HG03064 (cell line): ENCODE data around the gene HOXA3.
A peak's percentile ranks its signal among the peaks of the same experiment; 100 is the strongest.

Source experiments
- ATAC-seq: cut with Tn5 transposase; IDR thresholded peaks from one replicate; pipeline ENCODE4 v1.9.1; 2021; ENCODE audit warnings: low read depth; ENCODE audit not compliant: unreplicated experiment

Gene HOXA3

DNA sequence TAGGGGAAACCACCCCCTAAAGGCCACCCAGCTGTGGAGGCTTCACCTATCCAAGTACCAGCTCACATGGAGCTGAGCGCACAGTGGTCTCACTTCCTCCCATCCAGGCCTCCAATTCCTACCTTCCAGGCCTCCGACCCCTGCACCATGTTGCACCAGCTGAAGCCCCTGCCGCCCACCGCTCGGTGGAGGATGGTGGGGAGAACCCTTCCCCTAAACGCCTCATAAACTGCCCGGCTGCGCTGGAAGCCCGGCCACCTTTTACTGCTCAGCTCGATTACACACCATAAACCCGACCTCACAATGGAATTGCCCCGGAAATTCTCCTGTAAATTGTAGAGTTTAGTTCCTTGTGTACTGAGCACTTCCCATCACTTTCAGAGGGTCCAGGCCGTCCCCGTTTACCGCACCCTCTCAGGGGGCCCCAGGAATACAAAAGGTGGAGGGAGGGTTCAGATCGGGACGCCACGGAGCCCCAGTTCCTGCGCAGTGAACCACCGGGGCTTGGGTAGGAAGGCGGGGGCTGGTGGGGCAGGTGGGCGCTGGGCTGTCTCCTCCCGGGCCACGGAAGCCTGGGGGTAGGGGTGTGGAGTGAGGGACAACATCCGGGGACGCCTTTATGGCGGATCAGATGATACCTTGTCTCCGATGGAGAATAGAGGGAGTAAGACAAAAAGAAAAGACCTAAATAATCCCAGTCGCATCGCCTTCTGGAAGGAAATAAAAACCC, 5.5 kb upstream of the HOXA3 start:
- no peak for ATAC-seq

DNA sequence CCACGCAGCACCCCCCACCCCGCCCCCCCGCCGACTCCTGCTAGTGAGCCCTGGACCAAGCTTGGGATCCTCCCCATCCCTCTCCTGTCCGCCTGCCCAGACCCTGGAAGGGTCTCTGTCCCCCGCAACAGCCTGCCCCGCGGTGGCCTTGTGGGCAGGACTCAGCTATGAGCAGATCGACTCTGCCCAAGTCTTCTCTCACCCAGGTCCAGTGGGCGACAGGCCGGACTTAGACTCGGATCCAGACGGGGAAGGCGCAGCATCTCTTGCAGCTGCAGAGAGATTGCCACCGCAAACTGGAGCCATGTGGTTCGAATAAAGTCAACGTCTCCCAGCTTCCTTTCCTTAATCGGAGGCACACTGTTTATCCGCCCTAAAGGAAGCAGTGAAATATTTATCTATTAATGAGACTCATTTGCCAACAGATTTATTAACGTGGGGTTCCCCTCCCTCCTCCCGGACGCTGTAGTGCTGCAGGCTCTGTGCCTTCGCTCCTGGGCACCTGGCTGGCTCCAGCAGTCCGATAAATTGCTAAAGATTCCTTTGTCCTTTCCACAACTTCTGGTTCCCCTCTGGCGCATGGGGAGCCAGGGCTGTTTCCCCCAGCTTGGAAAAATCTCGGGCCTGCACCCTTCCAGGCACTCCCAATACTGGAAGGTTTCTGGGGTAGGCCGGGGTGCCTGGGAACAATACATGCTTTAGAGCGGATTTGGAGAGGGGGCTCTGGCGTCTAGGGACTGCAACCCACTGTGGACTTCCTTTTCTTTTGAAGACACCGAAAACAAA, 4.7 kb upstream of the HOXA3 start:
- ATAC-seq: no peak

DNA sequence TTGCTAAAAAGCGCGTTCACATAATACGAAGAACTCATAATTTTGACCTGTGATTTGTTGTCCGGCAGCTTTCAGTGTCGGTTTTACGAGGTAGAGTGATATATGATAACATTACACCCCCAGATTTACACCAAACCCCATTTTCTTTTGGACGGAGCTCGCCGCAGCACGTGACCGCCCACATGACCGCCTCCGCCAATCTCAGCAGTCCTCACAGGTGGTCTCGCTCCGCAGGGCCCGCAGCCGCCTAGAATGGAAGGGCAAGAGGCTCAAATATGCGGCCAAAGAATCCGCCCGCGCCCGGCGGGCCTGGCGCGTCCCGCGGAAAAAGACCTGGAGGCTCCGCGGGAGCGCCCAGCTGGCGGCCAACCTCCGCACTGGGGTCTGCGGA, 4.1 kb upstream of the HOXA3 start, which contains the start of gene HOXA7:
HOXA7 (minus strand) TSS at position 168 of the 391 bp plus-strand sequence; CDS start at position 38, 130 bp downstream.
- no peak for ATAC-seq

DNA sequence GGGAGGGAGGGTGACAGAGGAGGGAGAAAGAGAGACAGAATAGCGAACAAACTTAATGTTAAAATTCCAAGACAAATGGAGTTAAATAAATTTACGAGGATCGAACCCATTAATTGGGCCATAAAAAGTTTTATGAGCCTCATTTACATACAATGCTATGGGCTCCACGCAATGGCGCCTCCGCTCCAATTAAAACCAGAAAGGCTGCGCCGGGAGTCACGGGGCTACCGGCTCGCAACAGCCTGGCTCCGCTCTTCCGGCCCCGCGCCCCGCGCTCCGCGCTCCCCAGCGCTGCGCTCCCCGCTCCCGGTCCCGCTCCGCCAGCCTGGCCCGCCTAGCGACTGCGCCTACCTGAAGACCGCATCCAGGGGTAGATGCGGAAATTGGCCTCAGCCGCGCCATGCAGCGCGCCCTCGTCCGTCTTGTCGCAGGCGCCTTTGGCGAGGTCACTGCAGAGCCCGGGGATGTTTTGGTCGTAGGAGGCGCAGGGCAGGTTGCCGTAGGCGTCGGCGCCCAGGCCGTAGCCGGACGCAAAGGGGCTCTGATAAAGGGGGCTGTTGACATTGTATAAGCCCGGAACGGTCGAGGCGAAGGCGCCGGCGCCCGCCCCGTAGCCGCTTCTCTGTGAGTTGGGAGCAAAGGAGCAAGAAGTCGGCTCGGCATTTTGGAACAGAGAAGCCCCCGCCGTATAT, 3.6 kb upstream of the HOXA3 start:
- no peak for ATAC-seq

DNA sequence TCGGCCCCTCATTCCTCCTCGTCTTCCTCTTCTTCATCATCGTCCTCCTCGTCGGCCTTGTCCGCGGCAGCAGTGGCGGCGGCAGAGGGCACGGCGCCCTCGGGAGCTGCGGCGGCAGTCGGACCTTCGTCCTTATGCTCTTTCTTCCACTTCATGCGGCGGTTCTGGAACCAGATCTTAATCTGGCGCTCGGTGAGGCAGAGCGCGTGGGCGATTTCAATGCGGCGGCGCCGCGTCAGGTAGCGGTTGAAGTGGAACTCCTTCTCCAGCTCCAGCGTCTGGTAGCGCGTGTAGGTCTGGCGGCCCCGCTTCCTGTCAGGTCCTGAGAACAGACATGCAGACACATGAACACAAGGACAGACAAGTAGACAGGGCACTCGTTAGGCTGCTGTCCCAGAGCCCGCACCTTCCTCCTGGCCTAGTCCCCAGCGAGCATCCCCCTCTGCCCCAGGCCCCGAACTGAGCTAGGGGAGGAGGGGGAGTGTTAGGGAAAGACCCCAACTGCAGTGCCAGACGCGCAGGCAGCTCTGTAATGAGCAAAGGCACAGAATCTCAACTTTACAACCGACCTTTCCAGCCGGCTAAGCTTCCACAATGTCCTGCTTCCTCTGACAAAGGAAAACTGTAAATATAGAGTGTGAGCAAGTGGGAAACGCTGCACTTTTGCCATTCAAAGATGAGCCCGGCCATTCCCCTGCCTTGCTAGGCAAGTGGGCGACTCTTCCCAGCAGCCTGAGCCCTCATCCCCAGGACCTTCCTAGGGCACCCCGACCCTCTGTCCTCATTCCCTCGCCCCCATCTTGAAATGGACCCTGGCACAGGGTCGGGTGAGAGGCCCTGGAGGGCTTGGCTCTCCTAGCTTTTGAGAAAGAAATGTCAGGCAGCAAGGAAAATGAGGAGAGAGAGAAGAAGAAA, 2.8 kb upstream of the HOXA3 start:
- ATAC-seq: no peak

DNA sequence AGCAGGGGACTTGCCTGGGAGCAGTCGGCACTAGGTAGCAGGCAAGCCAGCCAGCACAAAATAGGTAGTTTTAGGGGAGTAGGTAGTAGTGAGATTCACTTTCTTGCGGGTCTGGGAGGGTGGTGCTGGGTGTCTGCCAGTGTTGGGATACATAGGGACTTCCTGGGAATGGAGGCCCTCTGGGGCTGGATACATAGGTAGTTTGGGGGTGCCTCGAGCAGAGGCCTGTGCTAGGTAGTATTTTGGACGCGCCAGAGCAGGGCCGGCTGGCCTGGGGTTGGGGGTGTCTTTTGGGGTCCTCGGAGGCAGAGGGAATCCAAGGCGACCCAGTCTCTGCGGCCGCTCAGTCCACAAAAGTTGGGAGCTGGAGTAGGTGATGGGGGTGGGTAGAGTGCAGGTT, 2.0 kb upstream of the HOXA3 start:
- no peak for ATAC-seq

DNA sequence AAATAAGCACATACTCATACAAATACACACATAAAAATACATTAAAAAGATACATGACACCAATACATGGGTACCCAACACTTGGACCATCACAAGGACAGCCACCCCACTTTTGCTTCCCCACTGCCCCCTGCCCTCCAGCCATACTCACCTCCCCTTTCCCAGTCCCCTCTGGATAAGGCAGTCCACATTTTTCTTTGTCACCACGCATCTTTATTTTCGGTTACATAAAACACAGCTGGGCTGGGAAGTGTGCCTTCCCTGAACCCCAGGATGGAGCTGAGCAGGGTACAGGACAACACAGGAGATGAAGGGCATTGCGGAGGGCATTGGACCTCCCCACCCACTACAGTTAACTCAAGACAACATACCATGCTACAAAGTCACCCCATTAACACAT, 1.1 kb upstream of the HOXA3 start:
- ATAC-seq: no peak

DNA sequence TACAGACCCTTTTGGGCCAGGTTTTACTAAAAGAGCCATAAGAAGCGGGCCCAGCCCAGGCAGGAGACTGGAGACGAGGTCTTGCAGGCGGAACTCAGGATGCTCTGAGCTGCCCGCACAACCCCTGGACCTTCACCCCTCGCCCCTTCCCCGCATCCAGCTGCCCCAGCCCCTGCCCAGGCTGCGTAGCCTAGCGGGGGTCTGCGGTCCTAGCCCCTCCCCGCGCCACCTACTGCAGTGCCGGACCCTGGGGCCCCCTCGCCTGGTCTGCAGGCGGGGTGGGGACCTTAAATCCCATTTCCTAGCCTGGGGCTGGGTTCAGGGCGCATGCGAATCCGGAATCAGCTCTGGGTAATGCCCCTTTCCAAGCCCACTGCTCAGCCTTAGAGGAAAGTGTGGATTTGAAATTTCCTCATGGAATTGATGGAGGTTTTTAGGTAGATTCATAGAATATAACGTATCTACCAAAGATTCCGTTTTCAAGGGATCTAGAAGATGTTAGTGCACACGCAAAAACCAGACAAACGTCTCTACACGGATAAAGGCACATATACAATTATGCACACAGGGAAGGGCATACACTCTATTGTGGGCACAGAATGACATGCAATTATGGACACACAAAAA, 546 bp upstream of the HOXA3 start:
- ATAC-seq: no peak

DNA sequence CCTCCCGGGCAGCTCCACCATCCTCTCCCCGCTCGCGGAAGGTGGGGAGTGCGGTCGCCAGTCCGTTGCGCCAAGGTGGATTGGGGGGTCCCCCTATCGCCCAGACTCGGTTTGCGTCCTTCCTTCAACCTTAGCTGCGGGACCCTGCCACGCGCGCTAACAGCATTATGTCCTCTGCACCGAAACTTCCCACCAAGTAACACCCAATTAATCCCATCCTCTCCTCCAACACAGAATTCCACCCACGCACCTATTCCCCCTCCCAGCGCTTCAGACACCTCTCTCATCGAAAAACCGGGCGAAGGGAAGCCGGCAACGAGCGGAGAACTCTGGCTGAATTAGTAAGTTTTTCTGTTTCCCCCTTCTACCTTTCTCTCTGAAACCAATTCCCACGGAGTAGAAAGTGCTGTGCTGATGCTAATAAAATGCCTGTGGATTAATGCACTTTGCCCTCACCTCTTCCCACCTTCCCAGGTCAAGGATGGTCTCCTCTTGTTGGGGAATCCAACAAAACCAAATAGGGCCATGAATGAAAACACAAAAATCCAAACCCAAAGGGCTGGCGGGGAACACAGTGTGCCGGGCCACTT, 947 bp downstream of the HOXA3 start:
- no peak for ATAC-seq

DNA sequence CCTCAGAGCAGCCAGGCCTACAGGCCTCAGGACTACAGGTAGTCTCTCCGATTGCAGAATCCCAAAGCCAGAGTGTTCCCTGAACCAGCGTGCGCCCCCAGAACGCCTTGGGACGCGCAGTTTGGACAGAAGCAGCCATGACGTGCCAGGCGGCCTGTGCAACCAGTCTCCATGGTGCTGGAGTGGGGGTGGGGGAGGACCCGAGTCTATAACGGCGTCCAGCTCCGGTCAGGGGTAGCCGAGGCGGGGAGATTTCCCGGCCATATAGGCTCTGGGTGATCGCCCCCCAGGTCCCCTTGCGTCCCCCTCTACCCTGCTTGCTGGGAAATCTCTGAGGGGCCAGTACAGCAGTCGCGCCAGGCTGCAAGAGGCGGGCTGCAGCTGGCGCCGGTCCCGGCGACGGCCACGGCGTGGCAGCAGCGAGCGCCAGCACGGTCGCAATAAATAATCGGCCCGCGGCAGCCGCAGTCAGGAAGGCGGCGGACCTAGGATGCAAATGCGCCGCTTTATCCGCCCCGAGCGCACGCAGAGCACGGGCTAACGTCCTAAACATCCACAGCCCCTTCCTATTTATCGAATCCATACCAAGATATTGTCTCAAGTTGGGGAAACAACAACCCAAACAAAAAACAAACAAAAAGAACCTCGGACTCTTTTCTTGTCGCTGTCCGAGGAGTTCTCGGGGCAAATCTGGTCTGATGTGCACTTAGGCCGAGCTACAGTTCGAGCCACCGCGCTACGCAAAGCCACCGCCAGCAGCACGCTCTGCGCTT, 1.6 kb downstream of the HOXA3 start:
- ATAC-seq: peak; percentile 75

DNA sequence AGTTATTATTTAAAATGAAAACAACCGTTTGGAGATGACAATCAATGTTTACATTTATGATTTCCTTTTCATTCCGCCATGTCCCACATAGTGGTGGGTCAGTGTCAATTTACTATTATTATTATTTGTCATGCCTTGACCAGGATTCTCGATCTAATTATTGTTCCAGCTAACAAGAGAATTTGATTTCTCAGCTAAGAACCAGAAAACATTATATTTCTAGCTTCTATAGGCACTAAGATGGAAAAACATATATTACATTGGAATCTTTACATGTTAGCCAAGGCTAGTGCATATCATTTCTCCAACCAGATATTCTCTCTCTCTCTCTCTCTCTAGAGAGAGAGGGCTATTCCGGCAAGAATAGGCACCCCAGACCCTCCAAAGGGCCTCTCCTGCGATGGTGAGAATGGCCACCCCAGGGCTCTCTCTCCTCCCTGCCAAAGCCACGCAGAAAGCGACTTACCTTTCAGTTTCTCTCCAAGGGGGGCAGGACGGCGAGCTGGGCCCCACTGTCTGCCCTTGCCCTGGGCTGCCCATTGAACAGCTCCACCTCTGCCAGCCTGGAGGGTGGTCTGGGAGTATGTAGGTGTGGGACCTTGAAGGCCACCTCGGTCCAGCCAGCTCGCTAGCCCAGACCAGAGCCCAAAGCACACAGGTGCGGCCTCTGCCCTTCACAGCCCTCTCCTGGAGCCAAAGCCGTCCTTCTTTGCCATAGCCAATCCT, 2.4 kb downstream of the HOXA3 start:
- ATAC-seq: no peak

DNA sequence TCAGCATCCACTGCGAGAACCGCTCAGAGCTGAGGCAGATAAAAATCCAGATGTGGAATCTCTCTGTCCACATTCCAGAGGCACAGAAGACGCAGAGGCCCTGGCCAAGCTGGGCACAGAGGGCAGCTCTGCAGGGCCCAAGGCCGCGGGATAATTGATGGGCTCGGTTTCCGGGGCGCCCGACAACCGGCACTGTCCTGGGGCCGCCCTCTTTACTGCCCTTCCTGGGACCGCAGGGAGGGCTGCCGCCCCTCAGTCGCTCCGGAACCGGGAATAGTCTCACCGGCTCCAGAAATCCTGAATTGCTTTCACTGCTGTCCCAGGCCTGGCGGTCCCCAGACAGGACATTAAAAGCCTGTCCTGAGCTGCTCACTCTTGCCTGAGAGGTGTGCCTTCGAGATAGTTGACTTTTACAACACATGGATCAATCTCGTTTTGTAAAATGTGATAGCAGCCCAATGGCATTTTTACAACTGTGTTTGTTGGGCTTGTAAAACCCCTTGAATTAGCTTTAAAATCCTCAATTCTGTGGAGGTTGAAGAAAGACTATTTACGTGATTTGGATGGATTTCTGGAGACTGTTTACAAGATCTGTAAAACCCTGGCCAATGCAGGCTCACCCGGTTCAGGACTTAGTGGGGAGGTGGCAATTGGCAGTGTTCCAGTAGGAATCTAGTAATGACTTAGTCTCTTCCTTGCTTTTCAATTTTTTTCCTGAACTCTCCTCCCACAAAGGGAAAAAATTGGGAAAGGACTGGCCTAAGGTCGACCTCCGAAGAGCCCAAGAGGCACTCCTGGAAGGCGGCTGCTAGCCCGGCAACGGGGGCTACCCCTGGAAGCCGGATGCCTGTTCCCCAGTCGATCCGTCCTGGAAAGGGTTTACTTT, 3.4 kb downstream of the HOXA3 start:
- no peak for ATAC-seq

DNA sequence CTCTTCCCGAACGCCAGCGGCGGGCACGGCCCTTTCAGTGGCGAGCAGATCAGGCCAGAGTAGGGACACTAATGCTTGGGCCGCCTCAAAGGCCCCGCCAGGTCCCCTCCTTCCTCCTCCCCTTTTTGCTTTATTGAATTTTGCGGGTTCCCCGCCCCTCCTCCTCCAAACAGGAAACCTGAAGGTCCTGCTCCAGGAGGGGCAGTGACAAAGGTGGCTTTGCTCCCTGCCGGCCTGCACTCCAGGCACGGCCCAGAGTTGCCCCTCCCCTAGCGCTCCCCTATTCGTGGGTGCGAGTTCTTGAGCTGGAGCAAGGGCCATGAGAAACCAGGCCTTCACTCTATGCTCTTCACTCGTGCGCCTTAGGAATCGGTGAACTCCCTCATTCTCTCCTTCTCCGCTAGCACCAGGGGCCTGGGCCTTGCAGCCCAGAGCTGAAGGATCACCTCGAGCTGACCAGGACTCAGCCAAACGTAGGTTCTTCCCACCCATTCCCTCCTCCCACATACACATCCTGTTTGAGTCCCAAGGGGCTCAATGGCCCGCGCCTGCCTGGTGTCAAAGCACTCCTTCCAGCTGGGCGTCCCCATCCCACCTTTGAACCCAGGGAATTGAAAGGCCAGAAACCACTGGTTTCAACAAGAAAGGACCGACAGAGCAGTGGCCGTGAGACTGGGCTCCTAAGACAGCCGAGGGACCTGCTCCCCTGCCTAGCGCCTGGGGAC, 4.2 kb downstream of the HOXA3 start:
- no peak for ATAC-seq

DNA sequence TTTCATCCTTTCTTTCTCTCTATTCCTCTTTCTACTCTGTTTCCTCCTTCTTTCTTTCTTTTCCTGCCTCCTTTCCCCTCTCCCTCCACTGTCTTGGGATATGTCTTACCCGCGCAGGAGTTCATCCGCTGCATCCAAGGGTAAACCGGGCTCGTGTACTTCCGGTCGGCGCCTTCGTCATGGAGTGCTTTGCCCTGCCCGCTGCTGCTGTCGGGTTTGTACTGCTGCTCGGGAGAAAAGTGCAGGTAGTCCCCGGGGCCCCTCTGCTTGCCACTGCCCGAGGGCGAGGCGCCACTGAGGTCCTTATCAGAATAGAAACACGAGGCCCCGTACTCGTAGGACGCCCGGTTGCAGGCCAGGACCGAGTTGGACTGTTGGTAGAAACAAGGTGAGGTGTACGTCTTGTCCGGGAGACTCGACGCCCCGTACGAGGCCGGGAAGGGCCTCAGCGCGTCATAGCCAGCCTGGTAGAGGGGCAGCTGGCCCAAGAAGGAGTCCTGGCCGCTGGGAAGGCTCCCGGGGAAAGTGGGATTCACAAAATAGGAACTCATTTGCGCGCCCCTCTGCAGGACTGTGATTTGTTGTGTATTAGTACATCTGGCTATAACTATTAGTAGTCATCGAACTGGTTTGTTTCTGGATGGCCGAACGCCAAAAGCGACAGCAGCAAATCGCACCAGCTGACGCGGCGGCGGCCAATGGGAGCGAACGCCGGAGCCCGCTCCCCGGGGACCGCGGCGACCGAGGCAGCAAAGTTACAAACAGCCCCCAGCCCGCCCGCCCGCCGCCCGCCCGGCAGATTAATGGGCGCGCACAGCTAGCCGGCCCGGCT, 5.0 kb downstream of the HOXA3 start, which contains the start of gene HOXA6:
HOXA6 (minus strand) TSS at position 576 of the 832 bp plus-strand sequence; CDS start at position 551, 25 bp downstream.
- ATAC-seq: no peak

DNA sequence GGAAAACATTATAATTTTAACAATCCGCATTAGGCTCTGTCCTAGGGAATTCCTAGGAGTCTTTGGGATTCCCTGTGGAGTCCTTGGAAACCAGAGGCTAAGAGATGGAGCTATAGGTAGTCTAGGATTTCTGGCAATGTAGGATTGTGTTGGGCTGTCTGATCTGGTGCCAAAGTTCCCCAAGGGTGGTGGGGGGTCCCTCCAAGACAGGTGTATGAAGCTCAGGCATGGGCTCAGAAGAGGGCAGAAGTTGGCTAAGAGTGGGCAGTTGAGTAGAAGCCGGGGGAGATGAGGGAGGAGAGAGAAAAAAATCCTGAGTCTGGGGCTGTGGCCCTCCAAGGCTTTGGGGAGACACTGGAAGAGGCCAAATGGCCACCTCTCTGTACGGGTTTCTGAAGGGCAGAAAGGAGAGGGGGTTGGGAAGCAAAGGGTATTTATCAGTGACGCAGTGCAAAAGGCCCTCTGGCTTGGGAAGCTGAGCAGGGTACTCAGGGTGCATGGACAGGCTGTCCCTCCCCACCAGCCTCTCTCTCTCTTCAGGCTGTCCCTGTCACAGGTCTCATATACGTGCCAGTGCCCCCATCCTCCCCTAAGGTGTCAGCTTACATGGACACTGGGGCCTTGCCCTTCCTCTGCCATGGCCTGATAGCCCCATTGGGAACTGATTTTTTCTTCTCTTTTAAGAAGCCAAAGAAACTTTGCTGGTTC, 5.7 kb downstream of the HOXA3 start:
- ATAC-seq: no peak
